HG02642 (cell line): ENCODE measurements around the gene SLC9C2.
"Not testable (repeated sequence)": the region's sequence is repeated elsewhere in the genome, so short reads cannot be mapped to it uniquely, and the experiment has no call there.

Source experiments
- ATAC-seq: cut with Tn5 transposase; IDR thresholded peaks from one replicate; pipeline ENCODE4 v1.9.1; 2021; ENCODE audit warnings: mild to moderate bottlenecking; ENCODE audit not compliant: unreplicated experiment, poor library complexity

SLC9C2 gene

GRCh38 chr1:173603056-173603591, at the start of gene SLC9C2:
Gene SLC9C2 (minus strand): TSS chr1:173603072. CDS start chr1:173601776, 1,296 bp downstream.
- ATAC-seq: no peak

- no peak for ATAC-seq
These were observed 46.2 kb upstream of the SLC9C2 start for GRCh38 chr1:173648880-173649605.

- ATAC-seq: no peak
These were observed 43.8 kb upstream of the SLC9C2 start for GRCh38 chr1:173646656-173647055.

- not testable (repeated sequence) for ATAC-seq
These were observed 39.7 kb upstream of the SLC9C2 start for GRCh38 chr1:173642450-173643139.

- no peak for ATAC-seq
These were observed 36.2 kb upstream of the SLC9C2 start for GRCh38 chr1:173639102-173639501.

GRCh38 chr1:173638043-173639021, 35.5 kb upstream of the SLC9C2 start:
- ATAC-seq: no peak

- not testable (repeated sequence) for ATAC-seq
These were observed 34.6 kb upstream of the SLC9C2 start for GRCh38 chr1:173637236-173638042.

GRCh38 chr1:173635116-173635515, 32.2 kb upstream of the SLC9C2 start, which contains the start of gene TEX50:
Gene TEX50 (plus strand): TSS chr1:173635338. CDS start chr1:173635522, 184 bp downstream.
- no peak for ATAC-seq

GRCh38 chr1:173628888-173629287, 26.0 kb upstream of the SLC9C2 start:
- ATAC-seq: no peak

GRCh38 chr1:173627269-173627668, 24.4 kb upstream of the SLC9C2 start:
- no peak for ATAC-seq

GRCh38 chr1:173616859-173617258, 14.0 kb upstream of the SLC9C2 start:
- ATAC-seq: no peak

- not testable (repeated sequence) for ATAC-seq
These were observed 10.2 kb upstream of the SLC9C2 start for GRCh38 chr1:173613086-173613485.

- ATAC-seq: no peak
These were observed 5.8 kb upstream of the SLC9C2 start for GRCh38 chr1:173608503-173609216.

GRCh38 chr1:173601588-173601987, 1.3 kb downstream of the SLC9C2 start:
- ATAC-seq: no peak

GRCh38 chr1:173596097-173596825, 6.6 kb downstream of the SLC9C2 start:
- no peak for ATAC-seq

GRCh38 chr1:173591138-173591537, 11.7 kb downstream of the SLC9C2 start:
- ATAC-seq: not testable (repeated sequence)

GRCh38 chr1:173590557-173590956, 12.3 kb downstream of the SLC9C2 start:
- ATAC-seq: no peak
